CD4-positive, alpha-beta T cell (primary cell): ENCODE measurements around the gene PRDM7. TPM values are rescaled to one million over a fixed set of nuclear protein-coding genes. Genes with fewer than 3 reads are reported as not detected.

Experiments
- ATAC-seq: fragments of 200-7000 bp; cut with Tn5 transposase; one replicate; pipeline ENCODE4 v1.10.0; 2022; ENCODE audit warnings: mild to moderate bottlenecking; ENCODE audit not compliant: poor library complexity
- CTCF ChIA-PET: fragments of 350-600 bp; sonication (Branson Sonifier 250); formaldehyde crosslinking; loops from one replicate; lab custom pipeline; 2021; ENCODE audit warnings: antibody characterized with exemption, inconsistent platforms; lab: Charles Lee
- POLR2A ChIA-PET: fragments of 350-600 bp; sonication (Branson Sonifier 250); formaldehyde crosslinking; loops from one replicate; lab custom pipeline; 2021; ENCODE audit warnings: antibody characterized with exemption, inconsistent platforms; lab: Charles Lee
- DNase-seq, 14 experiments: peaks; one replicate each; pipeline ENCODE4 v3.0.0-alpha.2; 2013 to 2020; ENCODE audit warnings: mixed read lengths in 2 of 14
- H3K27ac ChIP-seq, 2 donors: one replicate each; pipeline versions ENCODE4 v1.5.1 to v1.7.0; 2013; ENCODE audit warnings: low read length in 2 of 2, low read depth in 1 of 2, mild to moderate bottlenecking in 1 of 2
- H3K27me3 ChIP-seq, 2 experiments: 1 replicate in 1 of 2; 2 replicates in 1 of 2; pipeline versions ENCODE4 v1.6.1 to v1.7.0; 2013; ENCODE audit warnings: low read length in 2 of 2, control low read depth in 1 of 2, mild to moderate bottlenecking in 1 of 2, moderate library complexity in 1 of 2; ENCODE audit not compliant: insufficient read depth in 2 of 2, control insufficient read depth in 1 of 2
- H3K36me3 ChIP-seq: one replicate; pipeline ENCODE4 v1.6.1; 2013; ENCODE audit warnings: low read length, control low read depth; ENCODE audit not compliant: insufficient read depth
- H3K4me1 ChIP-seq: one replicate; pipeline ENCODE4 v1.6.1; 2013; ENCODE audit warnings: low read length, control low read depth; ENCODE audit not compliant: insufficient read depth
- H3K4me3 ChIP-seq: one replicate; pipeline ENCODE4 v1.5.1; 2013; ENCODE audit warnings: mild to moderate bottlenecking, low read length, moderate library complexity
- H3K9me3 ChIP-seq, 2 experiments: 1 replicate in 1 of 2; 2 replicates in 1 of 2; pipeline versions ENCODE4 v1.6.1 to v1.7.0; 2013; ENCODE audit warnings: low read length in 2 of 2, mild to moderate bottlenecking in 2 of 2, control low read depth in 1 of 2, moderate library complexity in 1 of 2; ENCODE audit not compliant: control insufficient read depth in 1 of 2, insufficient read depth in 1 of 2
- H3K27ac Mint-ChIP-seq: one replicate; pipeline ENCODE4 v1.8.0; 2020; ENCODE audit warnings: mixed read lengths
- H3K27me3 Mint-ChIP-seq: one replicate; pipeline ENCODE4 v1.8.0; 2021; ENCODE audit warnings: mixed read lengths
- H3K36me3 Mint-ChIP-seq: one replicate; pipeline ENCODE4 v1.8.0; 2021; ENCODE audit warnings: low read depth, mixed read lengths
- H3K4me1 Mint-ChIP-seq: one replicate; pipeline ENCODE4 v1.8.0; 2021; ENCODE audit warnings: low read depth, mixed read lengths
- H3K4me3 Mint-ChIP-seq: one replicate; pipeline ENCODE4 v1.8.0; 2020; ENCODE audit warnings: mild to moderate bottlenecking, mixed read lengths
- H3K9me3 Mint-ChIP-seq: one replicate; pipeline ENCODE4 v1.8.0; 2020; ENCODE audit warnings: mixed read lengths
- CTCF ChIP-seq: fragments of 200-600 bp; IDR thresholded peaks from one replicate; pipeline ENCODE4 v1.8.0; 2022; ENCODE audit warnings: antibody characterized with exemption, mild to moderate bottlenecking
- intact Hi-C, 2 experiments: fragments of 100-400 bp; cut with DNase I in 1 of 2; cut with micrococcal nuclease in 1 of 2; formaldehyde crosslinking; loops; one replicate each; pipeline versions ENCODE4 v1.15.1 to v1.9.0; 2023 to 2025; cut with DNase I, micrococcal nuclease
- total RNA-seq, 174 experiments: library from RNA in 2 of 174; stranded (reverse) in 2 of 174; gene quantifications; one replicate each; pipeline ENCODE4 v1.2.3 and lab custom pipeline; 2021 to 2026

Gene PRDM7
- total RNA-seq, 2 experiments from 2014 or later = not detected

GRCh38 chr16:90084215-90084950, 7.3 kb upstream of the PRDM7 start:
- DNase-seq = no peak
- no peak overlapping the region for H3K27ac Mint-ChIP-seq
- peaks cover 17% of the 10 kb centered on the region for H3K27me3 Mint-ChIP-seq
- POLR2A ChIA-PET = interaction anchor here (0.6 kb wide), 1 partner anchor 67 kb away, joined by 3 read pairs; no protein-coding TSS in a partner anchor
- H3K36me3 Mint-ChIP-seq = peaks cover 8% of the 10 kb centered on the region
- no peak overlapping the region for H3K4me3 ChIP-seq
- peaks cover 6% of the 10 kb centered on the region for H3K4me1 Mint-ChIP-seq
- H3K4me3 Mint-ChIP-seq = peak overlapping the region; percentile 30
- no peaks in the 10 kb centered on the region for H3K36me3 ChIP-seq
- H3K9me3 Mint-ChIP-seq = no peaks in the 10 kb centered on the region
- no peak for TF ChIP-seq CTCF
- H3K4me1 ChIP-seq = peaks cover 11% of the 10 kb centered on the region
- intact Hi-C loops = no loop called here
- no peaks in the 10 kb centered on the region for H3K9me3 ChIP-seq
- CTCF ChIA-PET = no interaction called here
- peaks cover 0 to 2% of the 10 kb centered on the region in 2 experiments for H3K27me3 ChIP-seq
- no peak for ATAC-seq
- no peak overlapping the region for H3K27ac ChIP-seq

- Histone ChIP-seq H3K4me3 (no peak overlapping the region), H3K9me3 (no peaks in the 10 kb centered on the region), H3K4me1 (peaks cover 16% of the 10 kb centered on the region), H3K27ac (no peak overlapping the region), H3K27me3 (peaks cover 0 to 2% of the 10 kb centered on the region in 2 experiments), H3K36me3 (no peaks in the 10 kb centered on the region)
- H3K36me3 Mint-ChIP-seq = peaks cover 8% of the 10 kb centered on the region
- H3K4me3 Mint-ChIP-seq = peak overlapping the region; percentile 93
- intact Hi-C loops = no loop called here
- H3K4me1 Mint-ChIP-seq = peaks cover 12% of the 10 kb centered on the region
- DNase-seq (no peak), ATAC-seq (no peak)
- ChIA-PET POLR2A (no interaction called here), CTCF (interaction anchor here (0.7 kb wide), 1 partner anchor 84 kb away, joined by 3 read pairs; no protein-coding TSS in a partner anchor)
- H3K9me3 Mint-ChIP-seq = no peaks in the 10 kb centered on the region
- TF ChIP-seq CTCF = no peak
- H3K27ac Mint-ChIP-seq = no peak overlapping the region
- H3K27me3 Mint-ChIP-seq = peaks cover 16% of the 10 kb centered on the region
These were observed 6.0 kb upstream of the PRDM7 start for GRCh38 chr16:90083139-90083538.

GRCh38 chr16:90081606-90081970, 4.5 kb upstream of the PRDM7 start:
- peaks cover 27% of the 10 kb centered on the region for H3K4me1 Mint-ChIP-seq
- peaks cover 17% of the 10 kb centered on the region for H3K27me3 Mint-ChIP-seq
- ChIA-PET CTCF (interaction anchor here (1.2 kb wide), 1 partner anchor 8 kb away, joined by 4 read pairs; no protein-coding TSS in a partner anchor), POLR2A (interaction anchor here (1.4 kb wide), 1 partner anchor 73 kb away, joined by 4 read pairs; no protein-coding TSS in a partner anchor)
- H3K36me3 ChIP-seq = no peaks in the 10 kb centered on the region
- intact Hi-C loops = no loop called here
- TF ChIP-seq CTCF = no peak
- H3K9me3 Mint-ChIP-seq = no peaks in the 10 kb centered on the region
- H3K4me1 ChIP-seq = peaks cover 31% of the 10 kb centered on the region
- H3K27me3 ChIP-seq = peaks cover 0 to 2% of the 10 kb centered on the region in 2 experiments
- DNase-seq (no peak), ATAC-seq (no peak)
- H3K4me3 ChIP-seq = no peak overlapping the region
- peaks cover 8% of the 10 kb centered on the region for H3K36me3 Mint-ChIP-seq
- no peaks in the 10 kb centered on the region for H3K9me3 ChIP-seq
- H3K27ac ChIP-seq = no peak overlapping the region
- peak overlapping the region; percentile 93 for H3K4me3 Mint-ChIP-seq
- peak overlapping the region; percentile 83 for H3K27ac Mint-ChIP-seq
